ENCODE data around the gene SLC8A3. TPM values are rescaled to one million over a fixed set of nuclear protein-coding genes. Genes with fewer than 3 reads are reported as not detected.
A peak's percentile ranks its signal among the peaks of the same experiment; 100 is the strongest.

Gene SLC8A3
- total and polyA plus RNA-seq, 2 of the 13 experiments (the other 11 are each of a cell fraction or from before 2014, with no cell fraction given), result 0.01 to 0.02 TPM

GRCh38 chr14:70045844-70046535 lies 142.8 kb downstream of the SLC8A3 start (continued):
- peak; percentile 86; the same call in 1 of the 2 replicates for TF ChIP-seq ZNF580 (CRISPR knock-in tag; IDR thresholded peaks at IDR 0.05; ENCODE audit: borderline replicate concordance, low read depth)
- peak; percentile 81 for TF ChIP-seq POGZ (CRISPR knock-in tag; IDR thresholded peaks at IDR 0.05)
- TF ChIP-seq, protein P1, sequence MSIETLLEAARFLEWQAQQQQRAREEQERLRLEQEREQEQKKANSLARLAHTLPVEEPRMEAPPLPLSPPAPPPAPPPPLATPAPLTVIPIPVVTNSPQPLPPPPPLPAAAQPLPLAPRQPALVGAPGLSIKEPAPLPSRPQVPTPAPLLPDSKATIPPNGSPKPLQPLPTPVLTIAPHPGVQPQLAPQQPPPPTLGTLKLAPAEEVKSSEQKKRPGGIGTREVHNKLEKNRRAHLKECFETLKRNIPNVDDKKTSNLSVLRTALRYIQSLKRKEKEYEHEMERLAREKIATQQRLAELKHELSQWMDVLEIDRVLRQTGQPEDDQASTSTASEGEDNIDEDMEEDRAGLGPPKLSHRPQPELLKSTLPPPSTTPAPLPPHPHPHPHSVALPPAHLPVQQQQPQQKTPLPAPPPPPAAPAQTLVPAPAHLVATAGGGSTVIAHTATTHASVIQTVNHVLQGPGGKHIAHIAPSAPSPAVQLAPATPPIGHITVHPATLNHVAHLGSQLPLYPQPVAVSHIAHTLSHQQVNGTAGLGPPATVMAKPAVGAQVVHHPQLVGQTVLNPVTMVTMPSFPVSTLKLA (IDR thresholded peaks at IDR 0.05), result peak; percentile 50; the same call in 1 of the 2 replicates
- peak; percentile 33; the same call in 1 of the 2 replicates for TF ChIP-seq THAP11 (CRISPR knock-in tag; IDR thresholded peaks at IDR 0.05)
- TF ChIP-seq KDM4B (CRISPR knock-in tag; IDR thresholded peaks at IDR 0.05), result peak; percentile 59; the same call in 1 of the 2 replicates
- TF ChIP-seq ZNF883 (CRISPR knock-in tag; IDR thresholded peaks at IDR 0.05; ENCODE audit: not compliant biosample characterization), result peak; percentile 78
- TF ChIP-seq MXD4 (CRISPR knock-in tag; IDR thresholded peaks at IDR 0.05), result peak; percentile 96
- TF ChIP-seq SALL2 (CRISPR knock-in tag; IDR thresholded peaks at IDR 0.05), result no peak
- 0 out of 2 replicates have a peak, but pooled peaks have one; percentile 24 for TF ChIP-seq ZSCAN5A (CRISPR knock-in tag; IDR thresholded peaks at IDR 0.05; ENCODE audit: borderline replicate concordance)
- peak; percentile 90 for TF ChIP-seq SALL1 (CRISPR knock-in tag; IDR thresholded peaks at IDR 0.05)
- TF ChIP-seq, protein P2, sequence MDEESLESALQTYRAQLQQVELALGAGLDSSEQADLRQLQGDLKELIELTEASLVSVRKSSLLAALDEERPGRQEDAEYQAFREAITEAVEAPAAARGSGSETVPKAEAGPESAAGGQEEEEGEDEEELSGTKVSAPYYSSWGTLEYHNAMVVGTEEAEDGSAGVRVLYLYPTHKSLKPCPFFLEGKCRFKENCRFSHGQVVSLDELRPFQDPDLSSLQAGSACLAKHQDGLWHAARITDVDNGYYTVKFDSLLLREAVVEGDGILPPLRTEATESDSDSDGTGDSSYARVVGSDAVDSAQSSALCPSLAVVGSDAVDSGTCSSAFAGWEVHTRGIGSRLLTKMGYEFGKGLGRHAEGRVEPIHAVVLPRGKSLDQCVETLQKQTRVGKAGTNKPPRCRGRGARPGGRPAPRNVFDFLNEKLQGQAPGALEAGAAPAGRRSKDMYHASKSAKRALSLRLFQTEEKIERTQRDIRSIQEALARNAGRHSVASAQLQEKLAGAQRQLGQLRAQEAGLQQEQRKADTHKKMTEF (CRISPR knock-in tag; IDR thresholded peaks at IDR 0.05), result peak; percentile 80; the same call in 1 of the 2 replicates
- TF ChIP-seq, protein P3, sequence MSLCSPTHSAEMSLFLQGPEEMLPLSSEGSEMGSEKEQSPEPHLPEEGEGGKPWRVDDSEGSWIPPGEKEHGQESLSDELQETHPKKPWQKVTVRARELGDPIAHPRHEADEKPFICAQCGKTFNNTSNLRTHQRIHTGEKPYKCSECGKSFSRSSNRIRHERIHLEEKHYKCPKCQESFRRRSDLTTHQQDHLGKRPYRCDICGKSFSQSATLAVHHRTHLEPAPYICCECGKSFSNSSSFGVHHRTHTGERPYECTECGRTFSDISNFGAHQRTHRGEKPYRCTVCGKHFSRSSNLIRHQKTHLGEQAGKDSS (CRISPR knock-in tag; IDR thresholded peaks at IDR 0.05; ENCODE audit: borderline replicate concordance, low read depth), result peak; percentile 94; the same call in 1 of the 2 replicates
- TF ChIP-seq GPBP1L1 (CRISPR knock-in tag; IDR thresholded peaks at IDR 0.05), result no peak
- TF ChIP-seq ZBTB7A (CRISPR knock-in tag; IDR thresholded peaks at IDR 0.05), result peak; percentile 69; the same call in 1 of the 2 replicates
- TF ChIP-seq, protein P4, sequence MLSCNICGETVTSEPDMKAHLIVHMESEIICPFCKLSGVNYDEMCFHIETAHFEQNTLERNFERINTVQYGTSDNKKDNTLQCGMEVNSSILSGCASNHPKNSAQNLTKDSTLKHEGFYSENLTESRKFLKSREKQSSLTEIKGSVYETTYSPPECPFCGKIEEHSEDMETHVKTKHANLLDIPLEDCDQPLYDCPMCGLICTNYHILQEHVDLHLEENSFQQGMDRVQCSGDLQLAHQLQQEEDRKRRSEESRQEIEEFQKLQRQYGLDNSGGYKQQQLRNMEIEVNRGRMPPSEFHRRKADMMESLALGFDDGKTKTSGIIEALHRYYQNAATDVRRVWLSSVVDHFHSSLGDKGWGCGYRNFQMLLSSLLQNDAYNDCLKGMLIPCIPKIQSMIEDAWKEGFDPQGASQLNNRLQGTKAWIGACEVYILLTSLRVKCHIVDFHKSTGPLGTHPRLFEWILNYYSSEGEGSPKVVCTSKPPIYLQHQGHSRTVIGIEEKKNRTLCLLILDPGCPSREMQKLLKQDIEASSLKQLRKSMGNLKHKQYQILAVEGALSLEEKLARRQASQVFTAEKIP (CRISPR knock-in tag; IDR thresholded peaks at IDR 0.05; ENCODE audit: borderline replicate concordance), result no peak
- TF ChIP-seq GMEB2 (CRISPR knock-in tag; IDR thresholded peaks at IDR 0.05; ENCODE audit: low read depth), result no peak
- TF ChIP-seq FOXK1 (CRISPR knock-in tag; IDR thresholded peaks at IDR 0.05; ENCODE audit: borderline replicate concordance, low read depth), result peak; percentile 72; the same call in 1 of the 2 replicates
